Measurements from ENCODE around the gene NTN1. TPM values are rescaled to one million over a fixed set of nuclear protein-coding genes. Genes with fewer than 3 reads are reported as not detected.
A peak's percentile ranks its signal among the peaks of the same experiment; 100 is the strongest.

The NTN1 gene
- total RNA-seq, 2 donors from 2014 or later: 0.10 to 0.20 TPM

GRCh38 chr17:9228408-9229159, 207.3 kb downstream of the NTN1 start:
- ATAC-seq (no peak), DNase-seq (ENCODE audit: low spot score) (no peak)
- H3K4me3 Mint-ChIP-seq: no peak overlapping the region
- H3K36me3 Mint-ChIP-seq: no peaks in the 10 kb centered on the region
- H3K4me1 Mint-ChIP-seq (ENCODE audit: low read depth in 2 of 2): no peaks in the 10 kb centered on the region
- H3K9me3 Mint-ChIP-seq: no peaks in the 10 kb centered on the region
- no peak overlapping the region for H3K27ac Mint-ChIP-seq
- H3K27me3 Mint-ChIP-seq: no peaks in the 10 kb centered on the region

- Mint-ChIP-seq H3K4me1 (ENCODE audit: low read depth in 2 of 2) (no peaks in the 10 kb centered on the region), H3K9me3 (no peaks in the 10 kb centered on the region), H3K4me3 (no peak overlapping the region), H3K27ac (no peak overlapping the region), H3K36me3 (no peaks in the 10 kb centered on the region), H3K27me3 (no peaks in the 10 kb centered on the region)
- no peak for DNase-seq (ENCODE audit: low spot score)
- no peak for ATAC-seq
Measured at GRCh38 chr17:9229160-9229825, 208.0 kb downstream of the NTN1 start.

DNA sequence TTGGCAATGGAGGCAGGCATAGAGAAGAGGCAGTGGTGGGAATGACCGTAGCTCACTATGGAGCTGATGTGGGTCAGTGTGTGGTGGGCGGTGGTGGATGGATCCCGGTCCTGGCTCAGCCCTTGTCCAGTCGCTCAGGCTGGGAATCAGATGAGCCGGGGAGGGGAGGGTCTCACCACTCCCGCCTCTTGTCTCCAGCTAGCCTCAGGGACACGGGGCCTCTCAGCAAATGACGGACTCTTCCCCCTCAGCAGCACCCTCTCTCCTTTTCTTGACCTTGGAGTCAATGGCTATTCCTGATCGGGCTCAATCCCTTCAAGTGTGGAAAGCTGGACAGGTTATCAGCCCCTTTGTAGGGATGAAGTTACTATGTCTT, 208.5 kb downstream of the NTN1 start:
- Mint-ChIP-seq H3K9me3 (no peaks in the 10 kb centered on the region), H3K36me3 (no peaks in the 10 kb centered on the region), H3K4me1 (ENCODE audit: low read depth in 2 of 2) (no peaks in the 10 kb centered on the region), H3K27me3 (no peaks in the 10 kb centered on the region), H3K27ac (no peak overlapping the region), H3K4me3 (no peak overlapping the region)
- DNase-seq (ENCODE audit: low spot score) (no peak), ATAC-seq (no peak)

DNA sequence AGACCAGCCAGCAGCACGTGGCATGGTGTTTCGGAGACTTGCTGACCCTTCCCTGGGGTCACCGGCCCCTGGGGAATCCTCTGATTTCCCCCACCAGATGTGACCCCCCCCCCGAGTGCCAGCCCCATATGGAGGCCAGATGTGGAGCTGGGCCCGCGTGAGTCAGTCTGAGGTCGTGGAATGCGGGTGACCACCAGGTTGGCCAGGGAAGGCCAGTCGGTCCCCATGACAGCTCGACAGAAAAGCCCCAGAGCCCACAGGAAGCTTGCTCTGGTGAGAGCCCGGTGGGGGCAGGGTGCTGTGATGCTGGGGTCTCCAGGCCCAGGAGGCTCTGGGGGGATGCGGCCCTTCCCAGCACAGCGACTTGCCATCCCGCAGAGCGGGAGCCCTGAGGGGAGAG, 209.0 kb downstream of the NTN1 start:
- no peaks in the 10 kb centered on the region for H3K4me1 Mint-ChIP-seq (ENCODE audit: low read depth in 2 of 2)
- ATAC-seq (no peak), DNase-seq (ENCODE audit: low spot score) (no peak)
- no peak overlapping the region for H3K4me3 Mint-ChIP-seq
- H3K36me3 Mint-ChIP-seq: no peaks in the 10 kb centered on the region
- H3K27me3 Mint-ChIP-seq: no peaks in the 10 kb centered on the region
- no peak overlapping the region for H3K27ac Mint-ChIP-seq
- no peaks in the 10 kb centered on the region for H3K9me3 Mint-ChIP-seq

GRCh38 chr17:9230861-9231260, 209.6 kb downstream of the NTN1 start:
- no peaks in the 10 kb centered on the region for H3K9me3 Mint-ChIP-seq
- no peak overlapping the region for H3K27ac Mint-ChIP-seq
- H3K36me3 Mint-ChIP-seq: no peaks in the 10 kb centered on the region
- DNase-seq (ENCODE audit: low spot score) (no peak), ATAC-seq (no peak)
- H3K4me1 Mint-ChIP-seq (ENCODE audit: low read depth in 2 of 2): no peaks in the 10 kb centered on the region
- no peak overlapping the region for H3K4me3 Mint-ChIP-seq
- no peaks in the 10 kb centered on the region for H3K27me3 Mint-ChIP-seq

DNA sequence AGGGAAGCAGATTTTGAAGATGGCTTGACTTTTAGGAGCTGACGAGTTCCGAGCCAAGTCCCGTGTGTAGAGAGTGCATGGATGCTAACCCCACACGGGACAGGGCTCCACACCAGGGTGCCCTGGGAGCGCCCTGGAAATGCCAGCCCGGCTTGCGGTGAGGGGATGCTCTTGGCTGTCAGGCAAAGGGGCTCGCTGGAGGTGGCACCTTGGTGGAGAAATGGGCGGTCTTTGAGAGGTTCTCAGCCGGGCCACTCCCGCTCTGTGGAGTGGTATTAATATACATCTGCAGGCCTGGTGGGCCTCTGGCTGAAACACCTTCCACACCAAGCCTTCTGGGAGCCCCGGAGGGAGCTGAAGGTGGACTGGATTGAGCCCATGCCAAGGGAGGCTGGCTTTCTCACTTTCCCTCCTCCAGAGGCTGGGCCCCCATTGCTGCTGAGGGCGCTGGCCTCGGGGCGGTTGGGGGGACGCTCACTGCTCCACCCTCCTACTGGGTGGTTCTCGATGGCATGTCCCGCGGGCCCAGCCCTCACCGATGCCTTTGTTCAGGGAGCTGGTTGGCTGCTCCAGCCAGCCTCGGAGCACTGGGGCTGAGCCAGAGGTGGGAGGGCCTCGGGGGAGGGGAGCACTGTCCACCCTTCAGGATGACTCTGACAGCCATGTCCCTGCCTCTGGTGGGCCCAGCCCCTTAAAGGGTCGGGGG, 210.3 kb downstream of the NTN1 start:
- DNase-seq (ENCODE audit: low spot score) (no peak), ATAC-seq (no peak)
- H3K27me3 Mint-ChIP-seq: no peaks in the 10 kb centered on the region
- H3K36me3 Mint-ChIP-seq: no peaks in the 10 kb centered on the region
- no peaks in the 10 kb centered on the region for H3K9me3 Mint-ChIP-seq
- no peak overlapping the region for H3K27ac Mint-ChIP-seq
- H3K4me3 Mint-ChIP-seq: no peak overlapping the region
- H3K4me1 Mint-ChIP-seq (ENCODE audit: low read depth in 2 of 2): no peaks in the 10 kb centered on the region

GRCh38 chr17:9232155-9232475, 210.8 kb downstream of the NTN1 start:
- no peaks in the 10 kb centered on the region for H3K9me3 Mint-ChIP-seq
- H3K4me1 Mint-ChIP-seq (ENCODE audit: low read depth in 2 of 2): no peaks in the 10 kb centered on the region
- H3K4me3 Mint-ChIP-seq: no peak overlapping the region
- H3K27me3 Mint-ChIP-seq: no peaks in the 10 kb centered on the region
- no peak overlapping the region for H3K27ac Mint-ChIP-seq
- no peaks in the 10 kb centered on the region for H3K36me3 Mint-ChIP-seq
- DNase-seq (ENCODE audit: low spot score): no peak
- no peak for ATAC-seq

DNA sequence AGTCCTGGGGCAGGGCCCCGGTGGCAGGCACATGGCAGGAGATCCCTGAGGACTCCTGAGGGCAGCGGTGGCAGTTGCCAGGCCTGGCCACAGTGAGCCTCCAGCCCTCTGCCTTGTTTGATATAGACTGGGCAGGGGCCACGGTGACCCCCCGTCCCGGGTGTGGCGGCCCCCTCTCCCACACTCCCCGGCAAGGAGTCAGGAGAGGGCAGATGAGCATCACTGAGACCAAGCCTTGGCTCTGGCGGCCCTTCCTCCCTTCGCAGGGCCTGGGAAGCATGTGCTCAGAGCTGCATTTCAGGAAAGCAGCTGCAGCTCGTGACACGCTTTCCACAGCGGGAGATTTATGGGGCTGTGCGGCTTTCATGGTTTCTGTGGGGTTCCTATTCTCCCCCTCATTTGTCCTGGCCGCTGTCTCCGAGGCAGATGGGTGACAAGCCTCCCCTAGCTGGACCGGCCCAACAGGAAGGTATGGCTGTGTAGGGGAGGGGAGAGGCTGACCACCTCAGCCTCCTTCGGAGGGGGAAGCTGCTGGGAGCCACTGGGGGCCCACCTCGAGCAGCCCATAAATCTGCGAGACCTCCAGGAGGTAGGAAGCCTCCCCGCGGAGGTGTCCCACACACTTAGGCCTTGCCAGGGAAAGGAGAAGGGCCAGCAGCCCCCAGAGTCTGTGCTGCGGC, 211.4 kb downstream of the NTN1 start:
- Mint-ChIP-seq H3K27ac (no peak overlapping the region), H3K4me3 (no peak overlapping the region), H3K9me3 (no peaks in the 10 kb centered on the region), H3K36me3 (no peaks in the 10 kb centered on the region), H3K4me1 (ENCODE audit: low read depth in 2 of 2) (no peaks in the 10 kb centered on the region), H3K27me3 (no peaks in the 10 kb centered on the region)
- DNase-seq (ENCODE audit: low spot score) (no peak), ATAC-seq (peak in 1 of 2 donors; percentile 40)

- Mint-ChIP-seq H3K4me1 (ENCODE audit: low read depth in 2 of 2) (peaks cover 0 to 3% of the 10 kb centered on the region in 2 donors), H3K9me3 (no peaks in the 10 kb centered on the region), H3K27ac (no peak overlapping the region), H3K4me3 (no peak overlapping the region), H3K27me3 (no peaks in the 10 kb centered on the region), H3K36me3 (no peaks in the 10 kb centered on the region)
- no peak for DNase-seq (ENCODE audit: low spot score)
- no peak for ATAC-seq
Measured at GRCh38 chr17:9233271-9233599, 211.9 kb downstream of the NTN1 start.

GRCh38 chr17:9233761-9234160, 212.5 kb downstream of the NTN1 start:
- Mint-ChIP-seq H3K27ac (no peak overlapping the region), H3K36me3 (no peaks in the 10 kb centered on the region), H3K4me3 (no peak overlapping the region), H3K4me1 (ENCODE audit: low read depth in 2 of 2) (peaks cover 0 to 6% of the 10 kb centered on the region in 2 donors), H3K27me3 (no peaks in the 10 kb centered on the region), H3K9me3 (no peaks in the 10 kb centered on the region)
- DNase-seq (ENCODE audit: low spot score) (no peak), ATAC-seq (peak in 1 of 2 donors; percentile 24)

GRCh38 chr17:9234389-9234945, 213.2 kb downstream of the NTN1 start:
- ATAC-seq: no peak

GRCh38 chr17:9235346-9235745, 214.0 kb downstream of the NTN1 start:
- DNase-seq (ENCODE audit: low spot score): no peak
- H3K27me3 Mint-ChIP-seq: no peaks in the 10 kb centered on the region
- H3K27ac Mint-ChIP-seq: no peak overlapping the region
- ATAC-seq: no peak
- no peaks in the 10 kb centered on the region for H3K9me3 Mint-ChIP-seq
- no peak overlapping the region for H3K4me3 Mint-ChIP-seq
- H3K4me1 Mint-ChIP-seq (ENCODE audit: low read depth in 2 of 2): peaks cover 8 to 13% of the 10 kb centered on the region in 2 donors
- no peaks in the 10 kb centered on the region for H3K36me3 Mint-ChIP-seq

More at GRCh38 chr17:9234389-9234945, 213.2 kb downstream of the NTN1 start:
- peaks cover 5 to 10% of the 10 kb centered on the region in 2 donors for H3K4me1 Mint-ChIP-seq (ENCODE audit: low read depth in 2 of 2)
- no peak overlapping the region for H3K27ac Mint-ChIP-seq
- no peak overlapping the region for H3K4me3 Mint-ChIP-seq
- H3K36me3 Mint-ChIP-seq: no peaks in the 10 kb centered on the region
- H3K27me3 Mint-ChIP-seq: no peaks in the 10 kb centered on the region
- DNase-seq (ENCODE audit: low spot score): no peak
- H3K9me3 Mint-ChIP-seq: no peaks in the 10 kb centered on the region

DNA sequence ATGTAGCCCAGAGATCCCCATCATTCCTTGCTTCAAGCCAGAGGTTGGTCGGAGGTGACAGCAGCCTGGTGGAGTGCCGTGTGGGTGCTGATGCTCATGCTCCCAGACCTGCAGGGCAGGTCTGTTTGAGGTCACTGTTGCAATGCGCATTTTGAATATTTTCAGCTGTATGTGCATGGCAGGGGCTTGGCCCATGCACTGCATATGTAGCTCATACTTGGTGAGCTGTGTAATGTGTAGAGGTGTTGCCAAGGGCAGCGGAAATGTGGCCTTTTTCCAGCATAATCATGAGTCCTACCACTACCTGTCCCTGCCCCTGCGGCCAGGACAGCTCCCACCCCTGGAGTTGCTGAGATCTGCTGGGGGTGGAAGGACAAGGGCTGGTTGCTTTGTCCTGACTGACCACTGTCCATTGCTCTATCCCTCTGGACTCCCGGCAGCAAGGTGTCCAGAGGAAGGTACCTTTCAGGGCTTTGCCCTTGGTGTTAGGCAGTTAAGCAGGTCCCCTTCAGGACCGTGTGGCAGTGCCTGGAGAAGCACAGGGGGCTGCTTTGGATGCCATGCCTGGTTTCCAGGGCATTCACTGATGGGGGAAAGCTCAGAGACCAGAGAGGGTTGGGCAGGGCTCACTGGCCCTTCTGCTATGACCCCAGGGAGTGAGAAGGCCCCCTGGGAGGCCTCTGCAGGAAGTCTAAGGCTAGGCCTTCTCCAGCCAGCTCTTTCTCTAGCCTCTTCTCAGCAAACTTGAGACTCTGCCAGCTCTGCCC, 215.2 kb downstream of the NTN1 start:
- no peak overlapping the region for H3K27ac Mint-ChIP-seq
- H3K4me3 Mint-ChIP-seq: no peak overlapping the region
- DNase-seq (ENCODE audit: low spot score) (no peak), ATAC-seq (no peak)
- H3K36me3 Mint-ChIP-seq: no peaks in the 10 kb centered on the region
- peaks cover 8 to 16% of the 10 kb centered on the region in 2 donors for H3K4me1 Mint-ChIP-seq (ENCODE audit: low read depth in 2 of 2)
- H3K9me3 Mint-ChIP-seq: no peaks in the 10 kb centered on the region
- H3K27me3 Mint-ChIP-seq: no peaks in the 10 kb centered on the region

Measured in natural killer cell treated with Interleukin-12 subunit alpha and Interleukin-12 subunit beta and Interleukin-15 and Interleukin-18, amount 100 ng/mL, for 72 hours (primary cell).